GM18508 (cell line): ENCODE data around the gene AGR3.
"Not testable (repeated sequence)": the region's sequence is repeated elsewhere in the genome, so short reads cannot be mapped to it uniquely, and the experiment has no call there.

Source experiments
- ATAC-seq: cut with Tn5 transposase; IDR thresholded peaks from one replicate; pipeline ENCODE4 v1.9.1; 2021; ENCODE audit warnings: moderate number of reproducible peaks; ENCODE audit not compliant: insufficient read depth, unreplicated experiment

AGR3 gene

DNA sequence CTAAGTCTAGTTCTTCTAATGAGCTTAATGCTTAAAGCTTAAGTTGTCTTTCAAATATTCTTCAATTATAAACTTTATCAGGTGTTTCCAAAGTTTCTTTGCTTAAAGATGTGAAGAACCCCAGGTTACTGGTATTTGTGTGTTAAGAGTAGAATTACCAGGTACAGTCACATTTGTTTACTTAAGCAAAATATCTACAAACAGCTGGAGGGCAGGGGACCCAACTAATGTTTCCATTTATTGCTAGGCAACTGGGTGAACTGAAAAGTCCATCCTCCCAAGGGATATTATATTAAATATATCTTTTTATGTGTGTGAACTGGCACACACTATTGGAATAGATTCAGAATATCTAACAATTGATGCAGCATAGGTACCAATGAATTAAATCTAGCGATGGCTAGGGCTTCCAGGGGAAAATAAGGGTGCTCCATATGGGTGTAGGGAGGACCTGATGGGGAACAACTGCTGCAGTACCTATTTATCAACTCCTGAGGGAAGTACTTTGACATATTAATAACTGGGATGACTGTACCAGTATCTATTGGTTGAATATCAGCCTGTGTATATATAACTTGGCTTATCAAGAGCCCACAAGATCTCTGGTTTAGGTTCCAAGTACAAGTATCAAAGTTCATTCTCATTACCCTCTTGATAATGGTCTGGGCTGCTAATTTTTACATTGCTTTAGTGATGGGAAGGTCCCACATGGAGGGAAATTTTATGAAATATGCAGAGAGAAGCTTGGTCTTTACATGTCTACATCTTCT is 10.3 kb upstream of the AGR3 start:
- no peak for ATAC-seq

DNA sequence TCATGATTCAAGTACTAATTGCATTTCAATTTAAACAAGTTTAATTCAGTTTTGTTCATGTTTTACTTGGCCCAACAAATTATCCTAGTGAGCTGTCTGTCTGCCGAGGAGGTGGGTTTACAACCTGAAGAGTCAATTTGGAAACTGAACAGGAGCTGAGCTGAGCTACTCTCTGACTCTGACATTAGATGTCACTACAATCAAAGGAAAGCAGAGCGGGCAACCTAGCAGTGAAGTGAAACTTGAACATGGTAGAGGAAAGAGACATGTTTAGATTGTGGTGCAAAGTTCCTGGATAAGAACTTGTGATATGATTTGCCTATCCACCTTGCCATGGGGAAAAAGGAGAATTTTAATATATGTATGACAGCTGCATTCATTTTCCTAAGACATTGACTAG is 9.6 kb upstream of the AGR3 start:
- no peak for ATAC-seq

DNA sequence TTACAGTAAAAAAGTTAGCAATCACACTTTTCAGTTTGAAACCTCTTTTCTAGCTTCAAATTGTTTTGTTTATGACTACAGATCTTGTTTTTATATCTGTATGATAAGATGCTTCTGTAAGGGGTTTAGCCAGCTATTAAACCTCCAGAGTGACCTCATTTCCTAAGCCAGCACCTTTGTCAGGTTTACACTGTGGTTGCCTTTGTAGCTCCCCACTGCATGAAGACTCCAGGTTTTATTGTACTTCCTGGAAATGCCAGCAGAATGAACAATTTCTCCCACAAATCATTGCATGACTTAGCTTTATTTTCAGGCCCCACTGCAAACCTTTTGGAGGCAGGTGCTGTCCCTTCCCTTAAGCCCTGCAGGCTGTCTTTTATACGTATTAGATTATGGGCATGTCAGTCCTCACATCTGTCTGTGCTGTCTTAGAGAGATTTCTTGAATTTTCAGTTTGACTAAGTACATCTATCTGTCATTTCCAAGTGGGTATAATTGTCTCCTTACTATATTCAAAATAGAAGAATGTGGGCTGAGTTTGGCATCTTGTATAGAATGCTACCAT is 8.2 kb upstream of the AGR3 start:
- no peak for ATAC-seq

DNA sequence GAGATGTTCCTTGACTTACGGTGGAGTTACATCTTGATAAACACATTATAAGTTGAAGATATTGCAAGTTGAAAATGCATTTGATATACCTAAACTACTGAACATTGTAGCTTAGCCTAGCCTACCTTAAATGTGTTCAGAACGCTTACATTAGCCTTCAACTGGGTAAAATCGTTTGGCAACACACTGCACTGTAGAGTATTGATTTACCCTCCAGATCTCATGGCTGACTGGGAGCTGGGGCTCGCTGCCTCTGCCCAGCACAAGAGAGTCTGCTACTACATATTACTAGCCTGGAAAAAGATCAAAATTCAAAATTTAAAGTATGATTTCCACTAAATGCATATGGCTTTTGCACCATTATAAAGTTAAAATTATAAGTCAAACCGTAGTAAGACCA is 7.5 kb upstream of the AGR3 start:
- ATAC-seq: no peak

DNA sequence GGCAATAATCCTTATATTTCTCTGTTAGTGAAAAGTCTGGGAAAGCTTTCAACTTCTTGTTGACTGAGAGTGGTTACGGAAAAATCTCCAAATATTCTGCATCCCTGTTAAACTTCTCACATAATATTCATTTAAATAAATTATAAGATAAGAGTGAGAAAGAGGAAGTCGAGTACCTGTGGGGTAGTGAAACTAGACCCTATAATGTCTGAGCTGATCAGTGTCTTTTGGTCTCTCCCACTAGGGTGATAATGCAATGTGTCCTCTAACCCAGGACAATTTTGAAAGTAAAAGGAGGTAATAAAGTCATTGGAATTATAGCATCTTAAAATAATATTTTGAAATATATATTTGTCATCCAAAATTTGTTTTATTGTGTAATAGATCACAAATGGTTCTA is 2.1 kb upstream of the AGR3 start:
- no peak for ATAC-seq

DNA sequence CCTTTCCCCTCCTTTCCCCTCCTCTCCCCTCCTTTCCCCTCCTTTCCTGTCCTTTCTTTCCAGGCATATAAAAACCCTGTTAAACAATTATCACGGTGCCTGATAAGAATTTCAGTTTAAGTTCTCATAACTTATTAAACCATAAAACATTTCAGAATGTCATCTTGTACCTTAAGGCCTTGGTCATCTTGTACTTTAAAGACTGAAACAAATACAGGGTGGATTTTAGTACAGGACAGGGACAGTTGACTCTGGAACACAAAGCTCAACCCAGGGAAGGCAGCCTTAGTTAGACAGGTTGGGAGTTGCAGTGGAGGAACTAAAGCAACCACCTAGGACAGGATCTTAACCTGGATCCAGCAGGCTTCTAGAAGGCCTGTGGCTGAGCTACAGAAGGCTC is 1.2 kb downstream of the AGR3 start:
- ATAC-seq: no peak

DNA sequence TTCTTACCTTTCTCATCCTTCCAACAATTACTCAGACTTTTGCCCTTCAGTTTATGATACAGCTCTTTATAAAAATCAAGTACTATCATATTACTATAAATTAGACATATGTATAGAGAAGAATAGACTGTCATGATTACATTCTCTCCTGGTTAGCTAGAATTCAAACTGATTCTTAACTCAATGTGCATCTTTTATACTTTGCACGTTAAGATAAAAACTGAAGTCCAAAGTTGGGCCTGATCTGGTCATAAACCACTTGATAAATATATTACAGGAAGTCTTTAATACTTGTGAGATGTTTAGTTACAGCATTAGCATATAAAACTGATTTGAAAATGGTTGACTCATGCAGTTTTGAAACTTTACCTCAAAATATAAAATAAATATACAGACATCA is 2.6 kb downstream of the AGR3 start:
- ATAC-seq: no peak

DNA sequence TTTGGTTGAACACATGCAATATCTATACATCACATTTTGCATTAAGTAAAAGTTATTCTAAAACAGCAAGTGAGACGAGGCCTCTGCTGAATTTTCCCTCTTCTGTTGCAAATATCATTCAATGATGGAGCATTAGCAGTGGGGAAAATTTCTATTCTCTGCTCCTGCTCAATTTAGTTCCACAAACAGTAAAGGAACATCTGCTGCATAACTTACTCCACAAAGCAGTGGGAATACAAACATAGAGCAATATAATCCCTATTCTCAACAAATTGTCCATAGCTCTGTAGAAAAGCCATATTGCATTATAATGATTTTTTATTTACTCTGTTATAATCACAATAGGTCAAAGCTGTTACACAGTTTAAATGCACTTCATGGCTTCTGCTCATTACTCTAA is 5.9 kb downstream of the AGR3 start:
- no peak for ATAC-seq

DNA sequence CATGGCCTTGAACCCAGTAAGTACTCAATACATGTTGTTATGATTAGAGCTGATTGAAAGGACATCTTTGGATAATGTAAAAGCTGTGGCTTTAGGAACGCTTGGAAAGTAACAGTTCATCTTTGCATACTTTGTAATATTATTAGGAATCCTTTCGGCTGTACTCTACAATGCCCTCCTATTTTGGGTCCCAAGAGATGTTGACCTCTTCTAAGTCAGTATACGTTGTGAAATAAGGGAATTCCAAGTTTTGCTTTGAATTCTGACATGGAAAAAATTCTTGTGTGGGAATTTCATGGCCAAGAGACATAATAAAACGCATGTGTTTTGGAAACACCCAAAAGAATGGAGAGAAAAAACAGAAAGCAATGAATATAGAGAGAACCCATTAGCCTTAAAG is 7.7 kb downstream of the AGR3 start:
- ATAC-seq: no peak

DNA sequence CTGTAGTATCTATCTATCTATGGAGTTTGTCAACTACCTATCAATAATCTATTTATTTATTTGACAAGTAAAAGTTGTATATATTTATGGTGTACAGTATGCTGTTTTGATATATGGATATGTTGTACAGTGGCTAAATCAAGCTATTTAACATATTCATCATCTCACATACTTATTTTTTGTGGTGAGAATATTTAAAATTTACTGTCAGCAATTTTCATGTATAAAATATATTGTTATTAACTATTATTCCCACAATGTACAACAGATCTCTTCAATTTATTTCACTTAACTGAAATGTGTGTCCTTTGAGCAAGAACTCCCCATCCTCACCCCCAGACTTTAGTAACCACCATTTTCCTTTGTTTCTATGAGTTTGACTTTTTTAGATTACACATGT is 14.5 kb downstream of the AGR3 start:
- no peak for ATAC-seq

DNA sequence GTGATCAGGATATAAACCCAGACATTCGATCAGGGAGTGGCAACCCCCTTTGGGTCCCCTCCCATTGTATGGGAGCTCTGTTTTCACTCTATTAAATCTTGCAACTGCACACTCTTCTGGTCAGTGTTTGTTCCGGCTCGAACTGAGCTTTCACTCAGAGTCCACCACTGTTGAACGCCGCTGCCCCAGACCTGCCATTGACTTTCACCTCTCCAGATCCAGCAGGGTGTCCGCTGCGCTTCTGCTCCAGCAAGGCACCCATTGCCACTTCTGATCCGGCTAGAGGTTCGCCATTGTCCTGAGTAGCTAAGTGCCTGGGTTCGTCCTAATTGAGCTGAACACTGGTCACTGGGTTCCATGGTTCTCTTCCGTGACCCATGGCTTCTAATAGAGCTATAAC is 28.6 kb downstream of the AGR3 start:
- ATAC-seq: not testable (repeated sequence)

DNA sequence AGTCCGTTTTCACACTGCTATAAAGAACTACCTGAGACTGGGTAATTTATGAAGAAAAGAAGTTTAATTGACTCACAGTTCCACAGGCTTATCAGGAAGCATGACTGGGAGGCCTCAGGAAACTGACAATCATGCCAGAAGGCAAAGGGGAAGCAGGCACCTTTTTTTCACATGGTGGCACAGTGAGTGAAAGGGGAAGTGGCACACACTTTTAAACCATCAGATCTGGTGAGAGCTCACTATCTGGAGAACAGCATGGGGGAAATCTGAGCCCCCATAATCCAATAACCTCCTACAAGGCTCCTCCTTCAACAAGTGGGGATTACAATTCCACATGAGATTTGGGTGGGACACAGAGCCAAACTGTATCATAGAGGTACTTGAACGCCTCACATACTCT is 30.0 kb downstream of the AGR3 start:
- no peak for ATAC-seq

DNA sequence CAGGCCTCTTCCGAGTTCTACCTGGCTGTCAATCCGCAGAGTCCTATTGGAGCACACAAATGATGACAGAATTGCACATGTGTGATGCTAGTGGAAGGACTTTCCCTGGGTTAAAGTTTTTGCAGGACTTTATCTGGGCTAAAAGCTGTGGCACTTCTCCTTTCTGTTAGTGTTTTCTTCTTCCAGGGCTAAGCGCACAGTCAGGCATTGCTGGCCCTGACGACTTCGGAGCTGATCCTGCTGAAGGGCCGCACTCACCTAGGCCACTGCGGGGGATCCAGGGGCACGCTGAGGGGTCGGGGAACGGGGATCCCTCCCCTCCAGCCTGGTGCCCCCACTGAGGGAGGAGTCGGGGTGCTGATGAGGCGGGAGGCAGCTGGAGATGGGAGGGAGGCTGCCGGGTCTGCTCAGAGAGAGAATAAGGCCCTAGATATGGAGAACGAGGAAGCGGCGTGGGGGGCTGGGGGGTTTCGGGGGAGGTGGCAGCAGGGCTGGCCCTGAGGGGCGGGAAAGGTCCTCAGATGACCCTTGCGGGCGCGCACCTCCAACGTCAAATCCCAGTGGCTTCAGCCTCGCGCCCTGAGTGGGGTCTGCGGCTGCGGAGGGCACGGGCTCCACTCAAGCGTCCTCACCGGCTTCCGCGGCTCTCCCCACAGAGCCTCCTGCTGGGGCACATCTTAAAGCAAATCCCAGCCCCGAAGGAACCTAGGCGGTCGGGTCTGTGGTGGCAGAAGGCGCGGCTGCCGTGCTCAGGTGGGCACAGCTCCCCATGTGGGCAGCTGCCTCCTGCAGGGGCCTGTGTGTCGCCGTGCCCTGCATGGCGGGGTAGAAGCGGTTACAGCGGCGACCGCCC is 30.9 kb downstream of the AGR3 start:
- no peak for ATAC-seq

DNA sequence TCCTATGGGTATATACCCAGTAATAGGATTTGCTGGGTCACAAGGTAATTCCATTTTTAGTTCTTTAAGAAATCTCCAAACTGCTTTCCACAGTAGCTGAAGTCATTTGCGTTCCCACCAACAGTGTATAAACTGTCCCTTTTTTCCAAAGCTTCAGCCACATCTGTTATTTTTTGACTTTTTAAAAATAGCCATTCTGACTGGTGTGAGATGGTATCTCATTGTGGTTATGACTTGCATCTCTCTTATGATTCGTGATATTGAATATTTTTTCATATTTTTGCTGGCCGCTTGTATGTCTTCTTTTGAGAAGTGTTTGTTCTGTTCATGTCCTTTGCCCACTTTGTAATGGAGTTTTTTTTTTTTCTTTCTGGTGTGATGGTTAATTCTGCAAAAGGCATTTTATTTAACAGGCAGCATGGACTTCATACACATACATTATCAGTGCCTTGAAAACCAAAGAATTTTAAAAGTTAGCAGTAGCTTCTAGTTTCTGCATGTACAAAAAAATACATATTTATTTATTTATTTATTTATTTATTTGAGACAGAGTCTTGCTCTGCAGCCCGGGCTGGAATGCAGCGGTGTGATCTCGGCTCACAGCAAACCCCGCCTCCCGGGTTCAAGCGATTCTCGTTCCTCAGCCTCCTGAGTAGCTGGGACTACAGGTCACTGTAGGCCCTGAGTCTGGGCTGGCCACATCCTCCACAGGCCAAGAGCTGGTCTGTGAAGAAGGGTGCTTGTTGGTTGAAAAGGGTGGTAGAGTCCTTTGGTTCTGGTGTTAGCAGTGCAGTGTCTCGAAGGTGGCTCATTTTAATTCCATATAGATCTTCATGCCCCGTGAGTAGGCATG is 32.3 kb downstream of the AGR3 start:
- no peak for ATAC-seq

DNA sequence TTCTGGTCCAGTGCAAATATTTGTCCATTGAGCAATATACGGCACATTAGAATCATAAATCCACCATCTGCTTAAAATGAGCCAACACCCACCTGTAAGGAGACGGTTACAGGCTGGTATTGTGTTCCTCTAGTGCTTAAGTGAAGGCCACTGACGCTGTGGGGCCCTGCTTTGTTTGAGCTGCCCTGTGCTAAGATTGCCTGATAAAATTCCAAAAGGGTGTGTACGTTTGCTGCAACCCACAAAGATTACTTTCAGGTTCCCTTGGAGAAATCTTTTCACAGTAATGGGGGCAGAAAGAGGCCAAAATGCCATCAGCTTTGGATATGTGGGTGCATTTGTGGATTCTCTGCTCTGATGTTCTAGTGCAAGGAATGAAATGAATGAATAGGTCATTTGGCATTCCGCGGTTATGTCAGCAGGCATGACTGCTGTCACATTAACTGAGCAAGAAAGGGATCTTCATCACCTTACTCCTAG is 34.4 kb downstream of the AGR3 start:
- no peak for ATAC-seq

DNA sequence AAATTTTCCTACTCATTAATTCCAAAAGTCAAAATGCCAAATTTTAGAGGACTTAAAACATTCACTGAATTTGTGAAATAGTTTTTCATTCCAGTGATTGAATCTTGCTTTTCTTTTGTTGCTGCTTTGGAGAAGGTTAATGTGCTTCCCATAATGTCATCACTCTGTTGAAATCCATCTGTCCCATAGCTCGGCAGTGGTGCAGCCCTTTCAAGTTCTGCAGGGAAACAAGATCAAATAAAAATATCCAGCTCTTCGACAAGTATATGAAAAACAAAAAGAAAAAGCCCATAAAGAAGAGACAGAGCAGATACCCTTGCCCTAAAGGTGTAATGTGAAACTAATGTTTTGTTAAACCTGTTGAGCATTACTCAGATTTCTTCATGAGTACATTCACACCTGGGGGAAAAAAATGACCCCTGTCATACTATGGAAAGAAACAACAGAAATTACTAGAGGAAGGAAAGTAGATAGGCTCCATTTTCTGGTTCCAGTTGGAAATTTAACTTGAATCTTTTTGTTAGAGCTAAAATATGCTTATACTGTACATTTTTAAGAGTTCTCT is 35.1 kb downstream of the AGR3 start:
- ATAC-seq: no peak

DNA sequence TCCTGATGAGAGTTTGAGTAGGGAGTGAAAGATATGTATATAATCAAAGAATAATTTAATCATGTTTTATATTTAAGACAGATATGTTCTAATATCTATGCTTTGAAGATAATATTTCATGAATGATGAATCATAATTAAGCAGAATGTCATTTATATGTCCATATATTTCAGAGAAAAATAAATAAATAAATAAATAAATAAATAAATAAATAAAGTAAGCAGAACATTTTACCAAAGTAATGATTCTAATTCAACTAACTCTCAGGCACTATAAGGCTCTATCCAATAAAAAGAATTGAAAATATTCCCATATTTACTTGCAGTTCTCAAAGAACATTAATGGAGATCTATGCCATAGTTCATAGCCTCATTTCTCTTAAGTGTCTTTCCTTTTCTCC is 36.0 kb downstream of the AGR3 start:
- no peak for ATAC-seq

DNA sequence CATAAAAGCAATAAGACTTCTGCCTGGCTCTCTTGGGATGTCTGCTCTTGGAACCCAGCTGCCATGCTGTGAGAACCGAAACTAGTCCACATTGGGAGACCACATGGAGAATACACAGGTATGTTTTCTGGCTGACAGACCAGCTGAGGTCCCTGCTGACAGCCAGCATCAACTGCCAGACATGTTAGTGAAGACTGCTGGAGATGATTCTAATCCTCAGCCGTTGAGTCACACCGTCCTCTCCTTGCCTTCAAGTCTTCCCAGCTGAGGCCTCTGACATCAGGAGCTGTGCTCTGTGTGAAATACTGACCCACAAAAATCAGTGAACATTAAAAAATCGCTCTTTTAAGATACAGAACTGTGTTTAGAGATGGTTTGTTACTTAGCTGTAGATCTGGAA is 40.1 kb downstream of the AGR3 start:
- ATAC-seq: no peak

DNA sequence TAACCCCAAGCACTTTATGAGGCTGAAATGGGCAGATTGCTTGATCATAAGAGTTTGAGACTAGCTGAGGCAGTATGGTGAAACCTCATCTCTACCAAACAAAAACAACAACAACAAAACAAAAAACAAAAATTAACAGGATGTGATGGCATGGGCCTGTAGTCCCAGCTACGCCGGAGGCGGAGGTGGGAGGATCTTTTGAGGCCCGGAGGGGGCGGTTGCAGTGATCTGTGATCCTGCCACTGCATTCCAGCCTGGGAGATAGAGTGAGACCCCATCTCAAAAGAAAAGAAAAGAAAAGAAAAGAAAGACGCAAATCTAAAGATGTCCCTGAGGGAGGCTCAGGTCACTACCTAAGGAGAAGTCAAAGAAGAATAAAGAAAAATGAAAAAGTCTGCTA is 41.7 kb downstream of the AGR3 start:
- no peak for ATAC-seq

DNA sequence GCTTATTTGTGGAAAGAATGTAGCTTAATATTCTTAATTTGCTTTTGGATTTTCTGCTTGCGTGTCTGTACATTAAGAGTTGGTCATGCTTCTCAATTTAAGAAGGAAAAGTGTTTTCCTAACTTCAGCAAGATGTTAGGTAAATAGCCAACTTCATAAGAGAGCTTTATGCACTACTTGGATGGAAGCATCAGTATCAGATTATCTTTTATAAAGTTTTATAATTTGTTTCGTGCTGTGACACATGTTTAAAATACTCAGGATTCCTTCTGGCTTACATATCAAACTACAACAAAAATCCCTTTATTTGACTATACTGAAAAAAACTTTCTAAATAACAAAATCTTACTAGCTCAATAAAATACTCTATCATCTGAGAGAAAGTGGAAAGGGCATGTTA is 42.1 kb downstream of the AGR3 start:
- no peak for ATAC-seq
